HUES48 (cell line): ENCODE data around the gene EVI2B.
"Not testable (repeated sequence)": the region's sequence is repeated elsewhere in the genome, so short reads cannot be mapped to it uniquely, and the experiment has no call there.

ENCODE experiments used
- H3K27ac ChIP-seq: one replicate; pipeline ENCODE4 v1.7.0; 2013; ENCODE audit warnings: low read depth, low read length, inconsistent platforms
- H3K27me3 ChIP-seq: 2 replicates; pipeline ENCODE4 v1.6.1; 2013; ENCODE audit warnings: mild to moderate bottlenecking, low read length; ENCODE audit not compliant: control insufficient read depth, insufficient read depth
- H3K36me3 ChIP-seq: 2 replicates; pipeline ENCODE4 v1.6.1; 2013; ENCODE audit warnings: low read length; ENCODE audit not compliant: control insufficient read depth, insufficient read depth
- H3K4me1 ChIP-seq: 2 replicates; pipeline ENCODE4 v1.6.1; 2013; ENCODE audit warnings: mild to moderate bottlenecking, low read length; ENCODE audit not compliant: control insufficient read depth, insufficient read depth
- H3K4me3 ChIP-seq: 2 replicates; pipeline ENCODE4 v1.5.1; 2013; ENCODE audit warnings: mild to moderate bottlenecking, low read depth, low read length
- H3K9ac ChIP-seq: 2 replicates; pipeline ENCODE4 v1.6.1; 2013; ENCODE audit warnings: mild to moderate bottlenecking, low read depth, low read length, moderate library complexity
- H3K9me3 ChIP-seq: 2 replicates; pipeline ENCODE4 v1.6.1; 2013; ENCODE audit warnings: low read length; ENCODE audit not compliant: control insufficient read depth, insufficient read depth

Gene EVI2B

GRCh38 chr17:31323551-31323950 is 9.7 kb upstream of the EVI2B start:
- H3K36me3 ChIP-seq, result peaks cover 17% of the 10 kb centered on the region
- no peak overlapping the region for H3K27ac ChIP-seq
- no peak overlapping the region for H3K4me3 ChIP-seq

DNA sequence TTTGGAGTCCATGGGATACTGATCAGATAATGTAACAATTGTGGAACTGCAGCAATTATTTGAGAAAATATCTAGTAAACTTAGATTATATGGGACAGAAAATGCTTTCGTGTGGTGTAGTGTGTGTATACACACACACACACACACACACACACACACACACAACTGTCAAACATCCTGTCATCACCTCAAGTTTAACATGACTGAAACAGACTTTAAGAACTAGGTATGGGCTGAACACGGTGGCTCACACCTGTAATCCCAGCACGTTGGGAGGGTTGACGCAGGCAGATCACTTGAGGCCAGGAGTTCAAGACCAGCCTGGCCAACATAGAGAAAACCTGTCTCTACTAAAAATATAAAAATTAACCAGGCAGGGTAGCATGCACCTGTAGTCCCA is 8.1 kb upstream of the EVI2B start:
- no peak overlapping the region for H3K9ac ChIP-seq
- H3K4me1 ChIP-seq, result peaks cover 10% of the 10 kb centered on the region; the same call in 1 of the 2 replicates
- H3K4me3 ChIP-seq, result no peak overlapping the region
- H3K9me3 ChIP-seq, result no peaks in the 10 kb centered on the region
- H3K27ac ChIP-seq, result no peak overlapping the region
- peaks cover 6% of the 10 kb centered on the region; the same call in 1 of the 2 replicates for H3K36me3 ChIP-seq
- H3K27me3 ChIP-seq, result no peaks in the 10 kb centered on the region

More at GRCh38 chr17:31323551-31323950, 9.7 kb upstream of the EVI2B start:
- peaks cover 3% of the 10 kb centered on the region; the same call in 1 of the 2 replicates for H3K4me1 ChIP-seq
- H3K9me3 ChIP-seq, result no peaks in the 10 kb centered on the region
- no peak overlapping the region for H3K9ac ChIP-seq
- H3K27me3 ChIP-seq, result no peaks in the 10 kb centered on the region

- H3K36me3 ChIP-seq, result peaks cover 6% of the 10 kb centered on the region; the same call in 1 of the 2 replicates
- H3K27ac ChIP-seq, result no peak within 1 kb of the TSS
- H3K4me3 ChIP-seq, result no peak within 1 kb of the TSS
- H3K27me3 ChIP-seq, result no peaks in the 10 kb centered on the region
- no peak within 1 kb of the TSS for H3K9ac ChIP-seq
- H3K4me1 ChIP-seq, result peaks cover 10% of the 10 kb centered on the region; the same call in 1 of the 2 replicates
- no peaks in the 10 kb centered on the region for H3K9me3 ChIP-seq
Measured at GRCh38 chr17:31321481-31321880, 7.6 kb upstream of the EVI2B start, which contains the start of gene EVI2A. Gene EVI2A, minus strand, starts transcription at chr17:31321622. Its CDS starts 2,609 bp downstream, at chr17:31319013.

- H3K36me3 ChIP-seq, result peaks cover 2% of the 10 kb centered on the region; the same call in 1 of the 2 replicates
- no peak overlapping the region for H3K4me3 ChIP-seq
- H3K27ac ChIP-seq, result no peak overlapping the region
- no peaks in the 10 kb centered on the region for H3K27me3 ChIP-seq
- no peak overlapping the region for H3K9ac ChIP-seq
- peaks cover 10% of the 10 kb centered on the region; the same call in 1 of the 2 replicates for H3K4me1 ChIP-seq
- no peaks in the 10 kb centered on the region for H3K9me3 ChIP-seq
Measured at GRCh38 chr17:31320791-31321190, 6.9 kb upstream of the EVI2B start.

DNA sequence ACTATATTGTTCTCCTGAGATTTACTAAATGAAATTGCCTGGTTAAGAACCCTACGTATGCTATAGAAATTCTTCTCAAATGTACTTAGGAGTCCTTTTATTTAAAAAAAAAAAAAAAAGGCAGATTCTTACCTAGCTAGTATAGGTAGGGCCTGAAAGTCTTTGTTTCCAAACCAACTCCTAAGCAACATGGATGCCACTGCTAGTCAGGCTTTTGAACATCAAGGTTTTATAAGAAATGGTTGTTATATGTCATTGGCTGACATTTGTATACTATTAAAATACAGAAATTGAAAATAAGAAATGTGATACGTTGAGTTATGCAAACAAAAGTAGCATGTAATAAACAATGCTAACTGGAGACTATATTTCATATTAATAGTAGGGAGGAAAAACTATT is 6.4 kb upstream of the EVI2B start:
- H3K36me3 ChIP-seq, result no peaks in the 10 kb centered on the region
- H3K9ac ChIP-seq, result no peak overlapping the region
- no peaks in the 10 kb centered on the region for H3K27me3 ChIP-seq
- no peak overlapping the region for H3K27ac ChIP-seq
- no peaks in the 10 kb centered on the region for H3K9me3 ChIP-seq
- H3K4me3 ChIP-seq, result no peak overlapping the region
- peaks cover 10% of the 10 kb centered on the region; the same call in 1 of the 2 replicates for H3K4me1 ChIP-seq

GRCh38 chr17:31318851-31319661 is 5.2 kb upstream of the EVI2B start:
- H3K4me3 ChIP-seq, result no peak overlapping the region
- peaks cover 10% of the 10 kb centered on the region; the same call in 1 of the 2 replicates for H3K4me1 ChIP-seq
- H3K36me3 ChIP-seq, result no peaks in the 10 kb centered on the region
- no peak overlapping the region for H3K27ac ChIP-seq
- no peaks in the 10 kb centered on the region for H3K9me3 ChIP-seq
- no peak overlapping the region; the same call in 1 of the 2 replicates for H3K9ac ChIP-seq
- H3K27me3 ChIP-seq, result no peaks in the 10 kb centered on the region

DNA sequence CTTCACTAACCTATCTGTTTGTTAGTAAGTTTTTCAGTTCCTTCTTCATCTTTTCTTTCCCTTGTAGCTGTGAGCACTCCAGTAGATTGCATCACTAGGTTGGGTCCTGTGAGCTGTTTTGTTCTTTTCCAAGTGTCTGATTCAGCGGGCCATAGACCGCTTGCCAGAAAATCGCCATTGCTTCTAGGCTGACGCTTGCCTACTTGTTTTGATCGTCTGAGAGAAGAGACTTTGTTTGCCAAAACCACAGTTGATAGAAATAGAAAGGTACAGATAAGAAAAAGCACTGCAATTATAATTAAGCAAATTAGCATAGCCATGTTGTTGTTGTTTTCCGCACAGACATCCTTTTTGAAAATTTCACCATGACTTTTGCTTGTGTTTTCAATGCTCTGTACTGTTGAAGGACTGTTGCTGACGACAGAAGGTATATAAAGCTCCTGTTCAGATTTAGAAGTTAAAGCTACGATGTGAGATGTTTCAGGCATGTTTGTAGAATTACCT is 4.5 kb upstream of the EVI2B start:
- Histone ChIP-seq H3K9ac (no peak overlapping the region), H3K27ac (peak overlapping the region; percentile 18), H3K36me3 (no peaks in the 10 kb centered on the region), H3K27me3 (no peaks in the 10 kb centered on the region), H3K4me1 (peaks cover 10% of the 10 kb centered on the region; the same call in 1 of the 2 replicates), H3K4me3 (no peak overlapping the region), H3K9me3 (no peaks in the 10 kb centered on the region)

DNA sequence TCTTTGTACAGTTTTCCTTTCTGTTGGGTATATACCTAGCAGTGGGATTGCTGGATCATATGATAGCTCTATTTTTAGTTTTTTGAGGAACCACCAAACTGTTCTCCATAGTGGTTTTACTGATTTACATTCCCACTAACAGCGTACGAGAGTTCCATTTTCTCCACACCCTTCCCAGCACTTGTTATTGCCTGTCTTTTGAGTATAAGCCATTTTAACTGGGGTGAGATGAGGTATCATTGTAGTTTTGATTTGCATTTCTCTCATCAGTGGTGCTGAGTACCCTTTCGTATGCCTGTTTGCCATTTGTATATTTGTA is 887 bp upstream of the EVI2B start:
- no peak overlapping the region for H3K27ac ChIP-seq

GRCh38 chr17:31312223-31312622 is 1.6 kb downstream of the EVI2B start:
- H3K9ac ChIP-seq, H3K27ac ChIP-seq, H3K27me3 ChIP-seq, H3K4me3 ChIP-seq, H3K9me3 ChIP-seq, H3K4me1 ChIP-seq, H3K36me3 ChIP-seq: not testable (repeated sequence)

More for the DNA sequence above, 887 bp upstream of the EVI2B start:
- no peaks in the 10 kb centered on the region for H3K36me3 ChIP-seq
- no peaks in the 10 kb centered on the region for H3K9me3 ChIP-seq
- H3K27me3 ChIP-seq, result no peaks in the 10 kb centered on the region
- no peak overlapping the region for H3K9ac ChIP-seq
- H3K4me3 ChIP-seq, result no peak overlapping the region
- peaks cover 10% of the 10 kb centered on the region; the same call in 1 of the 2 replicates for H3K4me1 ChIP-seq

GRCh38 chr17:31311526-31311925 is 2.3 kb downstream of the EVI2B start:
- Histone ChIP-seq H3K9me3 (no peaks in the 10 kb centered on the region), H3K4me1 (no peaks in the 10 kb centered on the region), H3K36me3 (no peaks in the 10 kb centered on the region), H3K27ac (no peak overlapping the region), H3K4me3 (no peak overlapping the region), H3K9ac (no peak overlapping the region), H3K27me3 (no peaks in the 10 kb centered on the region)

DNA sequence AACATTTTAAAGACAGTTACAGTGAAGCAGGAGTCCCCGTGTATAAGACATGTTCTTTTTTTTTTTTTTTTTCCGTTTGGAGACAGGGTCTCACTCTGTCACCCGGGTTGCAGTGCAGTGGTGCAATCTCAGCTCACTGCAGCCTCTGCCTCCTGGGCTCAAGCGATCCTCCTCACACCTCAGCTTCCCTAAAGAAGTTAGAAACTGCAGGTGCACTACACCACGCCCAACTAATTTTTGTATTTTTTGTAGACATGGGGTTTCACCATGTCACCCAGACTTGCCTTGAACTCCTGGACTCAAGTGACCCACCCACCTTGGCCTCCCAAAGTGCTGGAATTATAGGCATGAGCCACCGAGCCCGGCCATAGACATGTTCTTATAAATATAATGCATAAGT is 3.0 kb downstream of the EVI2B start:
- no peaks in the 10 kb centered on the region for H3K27me3 ChIP-seq
- H3K27ac ChIP-seq, result no peak overlapping the region
- no peak overlapping the region for H3K4me3 ChIP-seq
- no peaks in the 10 kb centered on the region for H3K36me3 ChIP-seq
- H3K4me1 ChIP-seq, result no peaks in the 10 kb centered on the region
- no peak overlapping the region for H3K9ac ChIP-seq
- H3K9me3 ChIP-seq, result no peaks in the 10 kb centered on the region
